Cardiac muscle cell (in vitro differentiated cells and primary cell): ENCODE measurements around the gene COPB1. TPM values are rescaled to one million over a fixed set of nuclear protein-coding genes. Genes with fewer than 3 reads are reported as not detected.

Experiments
- DNase-seq, 2 donors: peaks; one replicate each; pipeline versions ENCODE4 v3.0.0 to v3.0.0-alpha.2; 2010 to 2017; ENCODE audit warnings: low read depth in 1 of 2, low spot score in 1 of 2
- H3K27ac ChIP-seq: fragments of 200-600 bp; sonication (generic); 2 replicates; pipeline ENCODE4 v1.5.1; 2016
- H3K27me3 ChIP-seq: fragments of 200-600 bp; sonication (generic); 2 replicates; pipeline ENCODE4 v1.6.0; 2016; ENCODE audit warnings: control low read depth
- H3K36me3 ChIP-seq: fragments of 200-600 bp; sonication (generic); 2 replicates; pipeline ENCODE4 v1.5.1; 2016; ENCODE audit warnings: control low read depth
- H3K4me1 ChIP-seq: fragments of 200-600 bp; sonication (generic); 2 replicates; pipeline ENCODE4 v1.8.1; 2017; ENCODE audit warnings: low read depth, mild to moderate bottlenecking, mixed run types
- H3K4me3 ChIP-seq: fragments of 200-600 bp; sonication (generic); 2 replicates; pipeline ENCODE4 v1.5.1; 2016; ENCODE audit warnings: mild to moderate bottlenecking
- H3K9me3 ChIP-seq: fragments of 200-600 bp; sonication (generic); 2 replicates; pipeline ENCODE4 v1.5.1; 2017; ENCODE audit warnings: low read depth, mild to moderate bottlenecking, control low read depth
- polyA plus RNA-seq: library from polyadenylated mRNA; unstranded; fragments of >200 nt; fragmentation: Nextera tagmentation; extraction: Ambion mirVana; gene quantifications from 2 replicates; pipeline ENCODE4 v1.2.1, GENCODE V29; 2016
- total RNA-seq: library from RNA; depleted of rRNA; stranded (reverse); fragments of >200 nt; gene quantifications from 2 replicates; pipeline ENCODE4 v1.2.3, GENCODE V29; 2016
- TF ChIP-seq, protein P1 (sequence below): IDR thresholded peaks from 2 replicates; pipeline ENCODE4 v1.5.1; 2012; ENCODE audit warnings: low read depth, mild to moderate bottlenecking, low read length

Gene COPB1
- total and polyA plus RNA-seq, 2 experiments from 2014 or later: 79.2 to 81.7 TPM

DNA sequence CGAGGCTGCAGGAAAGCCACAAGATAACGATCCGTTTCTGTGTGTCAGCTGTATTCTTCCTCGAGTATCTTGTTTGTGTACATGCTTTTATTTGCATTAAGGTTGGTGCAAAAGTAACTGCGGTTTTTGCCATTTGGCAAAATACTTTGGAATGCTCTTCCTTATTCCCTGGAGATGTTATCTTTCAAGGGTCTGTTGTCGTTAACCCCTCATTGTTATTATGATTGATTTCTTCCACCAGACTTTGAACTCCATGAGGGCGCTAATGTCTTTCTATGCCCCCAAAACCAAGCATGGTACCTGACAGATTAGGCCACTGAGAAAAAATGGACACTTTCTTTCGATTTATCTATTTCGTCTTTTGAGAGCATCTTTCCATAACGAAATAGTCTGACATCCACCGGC lies 21.1 kb upstream of the COPB1 start:
- no peak for DNase-seq
- Histone ChIP-seq H3K9me3 (no peaks in the 10 kb centered on the region), H3K27ac (peak overlapping the region; percentile 45), H3K36me3 (peaks cover 22% of the 10 kb centered on the region), H3K4me3 (peak overlapping the region; percentile 83), H3K4me1 (peaks cover 8% of the 10 kb centered on the region), H3K27me3 (no peaks in the 10 kb centered on the region)
- TF ChIP-seq, protein P1, sequence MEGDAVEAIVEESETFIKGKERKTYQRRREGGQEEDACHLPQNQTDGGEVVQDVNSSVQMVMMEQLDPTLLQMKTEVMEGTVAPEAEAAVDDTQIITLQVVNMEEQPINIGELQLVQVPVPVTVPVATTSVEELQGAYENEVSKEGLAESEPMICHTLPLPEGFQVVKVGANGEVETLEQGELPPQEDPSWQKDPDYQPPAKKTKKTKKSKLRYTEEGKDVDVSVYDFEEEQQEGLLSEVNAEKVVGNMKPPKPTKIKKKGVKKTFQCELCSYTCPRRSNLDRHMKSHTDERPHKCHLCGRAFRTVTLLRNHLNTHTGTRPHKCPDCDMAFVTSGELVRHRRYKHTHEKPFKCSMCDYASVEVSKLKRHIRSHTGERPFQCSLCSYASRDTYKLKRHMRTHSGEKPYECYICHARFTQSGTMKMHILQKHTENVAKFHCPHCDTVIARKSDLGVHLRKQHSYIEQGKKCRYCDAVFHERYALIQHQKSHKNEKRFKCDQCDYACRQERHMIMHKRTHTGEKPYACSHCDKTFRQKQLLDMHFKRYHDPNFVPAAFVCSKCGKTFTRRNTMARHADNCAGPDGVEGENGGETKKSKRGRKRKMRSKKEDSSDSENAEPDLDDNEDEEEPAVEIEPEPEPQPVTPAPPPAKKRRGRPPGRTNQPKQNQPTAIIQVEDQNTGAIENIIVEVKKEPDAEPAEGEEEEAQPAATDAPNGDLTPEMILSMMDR: no peak

DNA sequence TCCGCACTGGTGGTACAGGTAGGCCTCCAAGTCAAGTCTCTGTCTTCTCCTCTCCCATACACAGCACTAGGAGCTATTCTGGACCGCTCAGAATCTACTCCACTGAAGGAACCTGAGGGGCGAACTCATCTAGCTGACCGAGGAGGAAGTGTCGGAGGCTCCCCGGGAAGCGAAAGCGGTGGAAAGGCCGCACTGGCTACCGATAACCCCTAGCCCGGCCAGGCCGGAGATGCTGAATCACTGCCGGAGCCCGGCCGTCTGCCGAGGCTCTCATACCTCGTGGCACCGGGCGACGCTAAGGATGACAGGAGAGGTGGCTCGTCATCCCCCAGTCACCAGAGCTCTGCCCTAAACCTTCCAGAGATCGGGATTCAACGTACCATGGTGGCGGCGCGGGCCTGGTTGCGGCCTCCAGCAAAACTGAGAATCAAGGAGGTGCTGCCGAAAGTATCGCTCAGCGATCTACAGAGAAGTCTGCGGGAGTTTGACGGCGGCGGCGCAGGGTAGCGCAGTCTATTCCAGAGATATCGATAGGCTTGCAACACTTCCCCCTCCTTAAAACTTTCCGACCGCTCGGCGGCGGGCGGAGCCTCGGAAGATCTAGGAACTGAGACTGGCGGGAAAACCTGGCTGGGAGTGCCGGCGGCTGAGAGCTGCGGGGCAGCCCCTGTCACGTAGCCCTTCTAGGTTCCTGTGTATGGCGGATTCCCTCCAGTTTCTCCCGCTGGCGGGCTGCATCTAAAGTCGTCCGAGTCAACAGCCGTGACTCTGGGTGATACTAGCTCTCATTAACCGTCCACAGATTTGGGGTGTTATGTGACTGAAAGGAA lies 20.5 kb upstream of the COPB1 start, which contains the start of gene PSMA1:
PSMA1 (minus strand) TSS at position 470 of the 830 bp plus-strand sequence; CDS start at position 383, 87 bp downstream.
- TF ChIP-seq, protein P1: peak; percentile 19
- peak; percentile 97 for DNase-seq
- H3K27ac ChIP-seq: peak within 1 kb of the TSS; percentile 96
- no peaks in the 10 kb centered on the region for H3K9me3 ChIP-seq
- peaks cover 24% of the 10 kb centered on the region for H3K36me3 ChIP-seq
- no peaks in the 10 kb centered on the region for H3K27me3 ChIP-seq
- peak within 1 kb of the TSS; percentile 83 for H3K4me3 ChIP-seq
- peaks cover 8% of the 10 kb centered on the region for H3K4me1 ChIP-seq

DNA sequence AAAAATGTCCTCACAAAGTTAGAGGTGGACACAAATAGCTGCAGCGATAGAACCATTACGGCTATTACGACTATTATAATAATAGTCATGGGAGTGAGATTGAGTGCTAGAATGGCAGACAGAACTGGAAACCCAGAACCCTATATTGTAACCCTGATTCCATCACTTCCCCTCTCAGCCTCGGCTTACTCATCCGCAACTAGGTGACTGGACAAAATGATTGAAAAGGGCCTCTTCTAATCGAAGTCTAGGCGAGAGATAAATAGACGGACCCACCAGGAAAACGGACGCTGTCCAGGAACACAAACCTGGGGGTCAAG lies 19.9 kb upstream of the COPB1 start:
- TF ChIP-seq, protein P1: no peak
- Histone ChIP-seq H3K36me3 (peaks cover 30% of the 10 kb centered on the region), H3K9me3 (no peaks in the 10 kb centered on the region), H3K4me3 (peak overlapping the region; percentile 83), H3K27ac (peak overlapping the region; percentile 96), H3K27me3 (no peaks in the 10 kb centered on the region), H3K4me1 (peaks cover 8% of the 10 kb centered on the region)
- DNase-seq: no peak

DNA sequence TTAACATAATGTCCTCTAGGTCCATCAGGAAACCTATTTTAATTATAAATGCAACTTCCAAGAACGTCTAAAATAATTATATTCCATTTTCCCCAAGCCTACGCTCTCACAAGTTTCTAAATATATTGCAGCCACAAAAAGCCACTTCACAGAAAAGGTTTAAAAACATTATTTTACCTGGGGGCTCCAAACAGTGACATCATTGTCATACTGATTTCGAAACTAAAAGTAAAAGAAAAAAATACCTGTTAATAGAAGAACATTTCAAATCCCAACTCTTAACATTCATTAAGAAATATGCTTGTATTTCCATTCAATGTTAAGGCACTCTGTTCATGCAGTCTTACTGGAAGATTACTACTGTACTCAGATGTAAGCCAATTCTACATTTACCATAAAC lies 19.2 kb upstream of the COPB1 start:
- H3K4me3 ChIP-seq: peak overlapping the region; percentile 83
- peaks cover 37% of the 10 kb centered on the region for H3K36me3 ChIP-seq
- TF ChIP-seq, protein P1: no peak
- no peak for DNase-seq
- H3K27me3 ChIP-seq: no peaks in the 10 kb centered on the region
- peaks cover 8% of the 10 kb centered on the region for H3K4me1 ChIP-seq
- H3K9me3 ChIP-seq: no peaks in the 10 kb centered on the region
- H3K27ac ChIP-seq: peak overlapping the region; percentile 96

DNA sequence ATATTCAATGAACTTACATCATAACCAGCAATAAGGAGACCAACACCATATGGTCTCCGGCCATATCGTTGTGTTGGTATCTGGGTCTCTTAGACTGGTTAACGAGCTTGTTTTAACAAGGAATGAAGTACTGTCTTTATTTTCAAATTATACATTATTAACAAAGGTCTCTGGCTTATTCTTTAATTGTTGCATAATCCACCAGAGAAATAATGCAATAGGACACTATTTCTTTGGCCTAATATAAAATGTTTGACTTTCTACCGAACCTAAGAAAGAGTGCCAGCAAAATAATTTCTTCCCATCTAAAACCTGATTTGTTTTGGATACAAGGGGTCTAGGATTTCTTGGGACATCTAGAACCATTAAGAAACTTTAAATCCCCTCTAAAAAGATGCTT lies 14.2 kb upstream of the COPB1 start:
- DNase-seq: no peak
- H3K36me3 ChIP-seq: peaks cover 78% of the 10 kb centered on the region
- H3K27ac ChIP-seq: no peak overlapping the region
- H3K4me3 ChIP-seq: no peak overlapping the region
- H3K27me3 ChIP-seq: no peaks in the 10 kb centered on the region
- TF ChIP-seq, protein P1: no peak
- no peaks in the 10 kb centered on the region for H3K9me3 ChIP-seq
- H3K4me1 ChIP-seq: peaks cover 4% of the 10 kb centered on the region
